Activated effector memory CD4-positive, alpha-beta T cell treated with anti-CD3 and anti-CD28 coated beads, Interleukin-2, amount 50 U/mL, for 16 hours (primary cell): ENCODE data around the gene MYO1C.

Experiments
- DNase-seq: peaks from one replicate; pipeline ENCODE4 v3.0.0-alpha.2; 2020

MYO1C gene

GRCh38 chr17:1484676-1485422 is 7.6 kb downstream of the MYO1C start:
- peak; percentile 83 for DNase-seq

- DNase-seq, result no peak
These were observed 8.4 kb downstream of the MYO1C start for GRCh38 chr17:1484060-1484535.

DNA sequence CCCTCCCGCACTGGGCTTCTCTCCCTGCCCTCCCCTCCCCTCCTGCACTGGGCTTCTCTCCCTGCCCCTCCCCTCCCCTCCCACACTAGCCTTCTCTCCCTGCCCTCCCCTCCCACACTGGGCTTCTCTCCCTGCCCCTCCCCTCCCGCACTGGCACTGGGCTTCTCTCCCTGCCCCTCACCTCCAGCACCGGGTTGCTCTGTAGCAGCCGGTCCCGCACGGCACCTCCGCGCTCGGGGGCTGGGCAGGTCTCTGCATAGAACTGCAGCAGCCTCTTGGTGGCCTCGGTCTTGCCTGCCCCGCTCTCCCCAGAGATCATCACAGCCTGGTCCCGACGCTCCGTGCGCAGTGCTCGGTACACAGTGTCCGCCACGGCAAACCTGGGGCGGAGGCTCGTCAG is 9.8 kb downstream of the MYO1C start:
- no peak for DNase-seq

DNA sequence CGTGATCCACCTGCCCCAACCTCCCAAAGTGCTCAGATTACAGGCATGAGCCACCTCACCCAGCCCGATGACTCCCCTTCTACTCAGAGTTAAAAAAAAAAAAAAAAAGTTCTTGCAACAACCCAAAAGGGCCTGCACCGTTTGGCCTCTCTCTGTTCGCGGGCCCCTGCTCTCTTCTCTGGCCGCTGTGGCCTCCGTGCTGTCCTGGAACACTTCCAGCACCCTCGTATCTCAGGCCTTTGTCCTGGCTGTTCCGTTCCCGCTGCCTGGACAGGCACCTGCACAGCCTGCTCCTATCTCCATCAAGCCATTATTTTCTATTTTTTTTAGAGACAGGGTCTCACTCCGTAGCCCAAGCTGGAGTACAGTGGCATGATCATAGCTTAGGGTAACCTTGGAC is 10.8 kb downstream of the MYO1C start:
- no peak for DNase-seq

- no peak for DNase-seq
These were observed 11.6 kb downstream of the MYO1C start for GRCh38 chr17:1480747-1481465.

GRCh38 chr17:1478418-1478817 is 14.1 kb downstream of the MYO1C start:
- DNase-seq, result no peak

DNA sequence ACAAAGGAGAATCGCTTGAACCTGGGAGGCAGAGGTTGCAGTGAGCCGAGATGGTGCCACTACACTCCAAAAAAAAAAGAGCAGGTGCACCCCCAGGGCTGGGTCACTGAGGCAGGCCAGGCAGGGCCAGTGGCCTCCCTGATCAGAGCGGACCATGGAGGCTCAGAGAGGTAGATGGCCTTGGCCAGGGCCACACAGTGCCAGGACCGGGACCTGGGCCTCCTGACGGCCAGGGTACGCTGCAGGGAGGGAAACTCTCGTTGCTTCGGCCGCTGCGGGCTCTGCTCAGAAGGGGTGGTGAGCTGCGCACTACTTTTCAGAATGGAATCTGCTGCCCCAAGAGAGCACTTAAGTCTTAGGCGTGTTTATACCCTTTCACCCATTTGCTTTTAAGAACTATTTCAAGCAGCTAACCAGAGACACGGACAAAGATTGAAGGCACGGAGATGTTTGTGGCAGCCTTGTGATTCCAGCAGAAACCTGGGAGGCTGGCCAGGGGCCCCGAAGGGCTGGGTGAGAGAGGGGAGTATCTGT is 17.1 kb downstream of the MYO1C start:
- no peak for DNase-seq

- no peak for DNase-seq
These were observed 17.9 kb downstream of the MYO1C start for GRCh38 chr17:1474402-1475189.

- no peak for DNase-seq
These were observed 18.6 kb downstream of the MYO1C start for GRCh38 chr17:1473841-1474240.

- no peak for DNase-seq
These were observed 19.3 kb downstream of the MYO1C start for GRCh38 chr17:1473170-1473569.

DNA sequence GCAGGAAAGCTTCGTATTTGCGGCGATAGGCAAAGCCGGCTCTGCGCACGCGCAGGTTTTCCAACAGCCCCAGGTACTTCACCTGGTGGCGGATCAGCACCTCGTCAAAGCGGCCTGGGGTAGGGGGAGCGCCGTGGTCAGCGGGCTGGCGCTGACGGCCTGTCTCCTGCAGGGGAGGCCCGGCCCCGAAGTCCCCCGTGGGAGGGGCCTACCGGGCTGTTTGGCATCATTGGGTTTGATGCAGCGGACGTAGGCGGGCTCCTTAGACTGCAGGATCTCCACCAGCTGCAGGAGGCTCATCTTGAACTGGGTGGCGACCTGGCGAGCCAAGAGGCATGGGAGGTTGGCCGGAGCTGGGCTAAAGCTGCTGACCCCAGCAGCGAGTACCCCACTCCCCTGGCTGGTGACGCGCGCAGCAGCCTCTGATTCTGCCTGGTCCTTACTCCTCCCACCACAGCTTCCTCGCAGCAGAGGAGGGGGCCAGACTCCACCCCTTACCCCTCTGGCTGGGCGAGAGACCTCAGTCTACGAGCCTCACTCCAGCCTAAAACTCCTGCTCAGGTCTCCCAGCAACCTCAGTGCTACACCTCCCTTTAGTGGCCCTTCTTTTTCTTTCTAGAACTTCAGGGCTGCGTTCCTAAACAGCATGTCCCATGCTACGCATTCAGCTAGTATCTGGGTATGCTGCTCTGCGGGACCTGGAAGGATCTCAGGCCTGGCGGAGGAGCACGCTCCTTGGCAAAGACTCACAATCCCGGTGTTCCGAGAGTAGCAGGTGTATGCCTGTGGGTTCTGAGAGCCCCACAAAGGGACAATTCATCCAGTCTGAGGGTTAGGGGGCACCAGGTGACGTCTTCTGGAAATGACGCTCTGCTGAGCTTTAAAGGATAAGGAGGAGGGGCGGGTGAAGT is 20.3 kb downstream of the MYO1C start:
- DNase-seq, result no peak

DNA sequence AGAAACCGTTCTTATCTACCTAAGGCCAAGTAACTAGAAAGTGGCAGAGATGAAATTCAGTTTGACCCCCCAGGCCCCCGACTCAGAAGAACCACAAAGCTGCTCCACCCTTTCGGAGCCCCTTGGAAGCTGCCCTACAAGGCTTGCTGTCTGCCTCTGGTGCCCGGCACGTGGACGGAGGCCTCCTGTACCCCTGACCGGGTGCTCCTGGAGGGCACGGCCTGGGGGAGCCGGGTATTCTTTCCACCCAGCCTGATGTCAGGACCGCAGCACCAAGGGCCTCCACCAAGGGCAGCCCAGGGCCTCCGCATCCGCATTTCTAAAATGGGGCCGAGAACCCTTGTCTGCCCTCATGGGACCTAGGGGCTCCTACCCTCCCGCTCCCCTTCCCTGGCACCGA is 21.0 kb downstream of the MYO1C start:
- DNase-seq, result no peak

GRCh38 chr17:1470755-1471462 is 21.6 kb downstream of the MYO1C start:
- DNase-seq, result no peak

DNA sequence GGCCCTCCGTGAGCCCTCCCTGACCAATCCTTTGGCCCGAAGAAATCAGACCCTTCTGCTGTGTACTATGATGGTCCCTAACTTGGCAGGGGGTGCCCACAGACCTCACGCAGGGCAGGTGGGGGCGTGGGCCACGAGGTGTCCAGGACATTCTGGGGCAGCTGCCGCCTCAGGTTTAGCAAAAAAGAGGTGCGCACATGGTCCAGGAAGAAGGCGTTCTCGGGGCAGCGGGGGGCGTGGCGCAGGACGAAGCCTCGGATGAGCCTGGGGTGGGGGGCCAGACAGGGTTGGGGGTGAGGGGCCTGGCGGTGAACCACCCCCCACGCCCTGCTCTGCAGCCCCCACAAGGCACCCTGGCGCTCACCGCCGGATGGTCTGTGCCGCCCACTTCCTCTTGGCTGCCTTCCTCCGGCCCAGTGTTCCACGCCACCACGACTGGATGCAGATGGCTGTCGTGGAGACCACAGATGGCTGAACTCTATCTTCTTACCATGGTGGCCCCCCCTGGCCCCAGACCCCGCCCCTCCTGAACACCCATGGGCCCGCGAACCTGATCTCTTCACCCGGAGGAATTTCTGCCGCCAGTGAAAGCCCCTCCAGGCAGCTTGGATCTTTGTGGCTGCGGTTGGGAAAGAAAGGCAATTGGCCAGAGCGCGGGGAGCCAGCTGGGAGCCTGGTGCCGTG is 22.3 kb downstream of the MYO1C start:
- no peak for DNase-seq

GRCh38 chr17:1469231-1469852 is 23.1 kb downstream of the MYO1C start:
- DNase-seq, result no peak

- no peak for DNase-seq
These were observed 24.5 kb downstream of the MYO1C start for GRCh38 chr17:1467898-1468492.

DNA sequence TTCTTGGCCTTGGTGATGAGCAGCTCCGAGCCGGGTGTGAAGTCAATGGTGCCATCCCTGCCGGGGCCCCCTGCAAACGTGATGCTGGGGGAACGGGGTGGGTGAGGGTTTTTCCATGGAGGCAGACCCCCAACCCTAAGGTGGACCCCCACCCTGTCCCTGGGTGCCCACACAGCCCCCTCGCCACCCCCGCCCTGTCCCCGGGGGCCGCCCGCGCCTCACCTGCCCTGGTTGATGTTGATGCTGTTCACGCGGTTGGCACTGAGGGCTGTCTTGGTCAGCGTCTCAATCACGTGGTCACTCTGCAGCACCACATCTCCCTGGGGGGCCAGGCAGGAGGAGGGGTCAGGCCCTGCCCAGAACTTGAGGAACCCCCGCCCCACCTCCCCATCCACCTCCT is 25.2 kb downstream of the MYO1C start:
- DNase-seq, result no peak

- no peak for DNase-seq
These were observed 28.3 kb downstream of the MYO1C start for GRCh38 chr17:1464186-1464585.

- DNase-seq, result no peak
These were observed 30.0 kb downstream of the MYO1C start for GRCh38 chr17:1462164-1463112.
